H1 (cell line): Measurements from ENCODE around the gene AKAP12. TPM values are rescaled to one million over a fixed set of nuclear protein-coding genes. Genes with fewer than 3 reads are reported as not detected.

Experiments
- CTCF ChIA-PET: fragments of 300-600 bp; sonication (Branson Sonifier 250); formaldehyde crosslinking; loops from one replicate; lab custom pipeline; 2021; ENCODE audit not compliant: partially characterized antibody; lab: Charles Lee
- POLR2A ChIA-PET: fragments of 300-600 bp; sonication (Branson Sonifier 250); formaldehyde crosslinking; loops from one replicate; lab custom pipeline; 2021; ENCODE audit warnings: inconsistent platforms; ENCODE audit not compliant: partially characterized antibody; lab: Charles Lee
- DNase-seq, 2 experiments: peaks; one replicate each; pipeline versions ENCODE4 v3.0.0 to v3.0.0-alpha.2; 2010 to 2022; ENCODE audit warnings: low spot score in 2 of 2, low read depth in 1 of 2, mixed read lengths in 1 of 2
- FAIRE-seq: peaks from 2 replicates; lab custom pipeline; 2011; peaks lifted over from hg19 to GRCh38; lab: Jason Lieb, UNC
- H2AFZ ChIP-seq: 2 replicates; pipeline ENCODE4 v1.8.1; 2012; ENCODE audit warnings: low read length, inconsistent platforms
- H2AK5ac ChIP-seq: 2 replicates; pipeline ENCODE4 v1.6.1; 2013; ENCODE audit warnings: low read depth, low read length
- H2BK120ac ChIP-seq: replicated peaks from 2 replicates; pipeline ENCODE3; 2013; ENCODE audit warnings: low read depth, low read length, inconsistent platforms
- H2BK12ac ChIP-seq: 2 replicates; pipeline ENCODE4 v1.6.1; 2013; ENCODE audit warnings: low read depth, low read length
- H2BK15ac ChIP-seq: 2 replicates; pipeline ENCODE4 v1.6.1; 2013; ENCODE audit warnings: low read length
- H2BK20ac ChIP-seq: 2 replicates; pipeline ENCODE4 v1.6.1; 2013; ENCODE audit warnings: low read length
- H2BK5ac ChIP-seq: 2 replicates; pipeline ENCODE4 v1.6.1; 2013; ENCODE audit warnings: low read depth, low read length
- H3K14ac ChIP-seq: 2 replicates; pipeline ENCODE4 v1.6.1; 2013; ENCODE audit warnings: inconsistent platforms; ENCODE audit not compliant: insufficient read length
- H3K18ac ChIP-seq: 2 replicates; pipeline ENCODE4 v1.6.1; 2013; ENCODE audit warnings: low read length; ENCODE audit errors: extremely low read depth
- H3K23ac ChIP-seq: 2 replicates; pipeline ENCODE4 v1.6.1; 2013; ENCODE audit warnings: inconsistent platforms; ENCODE audit not compliant: insufficient read length
- H3K23me2 ChIP-seq: 2 replicates; pipeline ENCODE4 v1.6.1; 2013; ENCODE audit warnings: low read depth, low read length
- H3K27ac ChIP-seq: 2 replicates; pipeline ENCODE4 v1.6.1; 2011; ENCODE audit warnings: low read depth, low read length, inconsistent platforms
- H3K27me3 ChIP-seq, 4 experiments: replicated peaks in 1 of 4; 1 replicate in 1 of 4; 2 replicates in 3 of 4; pipeline versions ENCODE4 v1.6.1 to v1.8.1; 2011 to 2013; ENCODE audit warnings: low read length in 3 of 4, mild to moderate bottlenecking in 3 of 4, inconsistent platforms in 2 of 4, mixed read lengths in 2 of 4, moderate library complexity in 1 of 4; ENCODE audit not compliant: control insufficient read depth in 3 of 4, insufficient read depth in 3 of 4; ENCODE audit errors: extremely low read depth in 1 of 4
- H3K36me3 ChIP-seq, 4 experiments: 2 replicates each; pipeline versions ENCODE4 v1.6.1 to v1.8.1; 2011 to 2013; ENCODE audit warnings: mild to moderate bottlenecking in 4 of 4, low read length in 3 of 4, moderate library complexity in 2 of 4, control low read depth in 1 of 4, inconsistent platforms in 1 of 4; ENCODE audit not compliant: insufficient read depth in 4 of 4, control insufficient read depth in 2 of 4
- H3K4ac ChIP-seq: replicated peaks from 2 replicates; pipeline ENCODE3; 2013; ENCODE audit warnings: low read length, low read depth, mixed read lengths, inconsistent platforms; ENCODE audit not compliant: insufficient read length
- H3K4me1 ChIP-seq, 4 experiments: replicated peaks in 1 of 4; 1 replicate in 1 of 4; 2 replicates in 3 of 4; pipeline versions ENCODE4 v1.6.1 to v1.8.1; 2011 to 2013; ENCODE audit warnings: low read length in 3 of 4, inconsistent platforms in 2 of 4, mixed read lengths in 1 of 4; ENCODE audit not compliant: insufficient read depth in 4 of 4, control insufficient read depth in 3 of 4
- H3K4me2 ChIP-seq, 2 experiments: 2 replicates each; pipeline versions ENCODE4 v1.6.1 to v1.8.1; 2011 to 2013; ENCODE audit warnings: low read depth in 2 of 2, low read length in 2 of 2, control low read depth in 1 of 2, inconsistent platforms in 1 of 2, mild to moderate bottlenecking in 1 of 2; ENCODE audit not compliant: insufficient read depth in 1 of 2
- H3K4me3 ChIP-seq, 4 experiments: fragments of 200-600, 300-600 bp in 1 of 4; sonication (generic), shearing (Covaris generic), sonication (Bioruptor Twin) in 1 of 4; 2 replicates each; pipeline versions ENCODE4 v1.5.1 to v1.8.1; 2011 to 2016; ENCODE audit warnings: low read length in 4 of 4, low read depth in 3 of 4, control low read depth in 2 of 4, inconsistent platforms in 2 of 4, mild to moderate bottlenecking in 2 of 4, mixed read lengths in 1 of 4, moderate library complexity in 1 of 4; ENCODE audit not compliant: insufficient read depth in 2 of 4; ENCODE audit errors: extremely low read depth in 1 of 4
- H3K56ac ChIP-seq: replicated peaks from 2 replicates; pipeline ENCODE3; 2013; ENCODE audit warnings: low read depth, mild to moderate bottlenecking, mixed read lengths, low read length, inconsistent platforms; ENCODE audit not compliant: insufficient read length
- H3K79me1 ChIP-seq: 2 replicates; pipeline ENCODE4 v1.6.1; 2013; ENCODE audit warnings: low read depth, low read length, control low read depth
- H3K79me2 ChIP-seq, 2 experiments: 2 replicates each; pipeline versions ENCODE4 v1.6.1 to v1.8.1; 2012 to 2013; ENCODE audit warnings: low read length in 2 of 2, mild to moderate bottlenecking in 2 of 2, inconsistent platforms in 1 of 2; ENCODE audit not compliant: insufficient read depth in 2 of 2, control insufficient read depth in 1 of 2
- H3K9ac ChIP-seq, 4 experiments: replicated peaks in 1 of 4; 1 replicate in 1 of 4; 2 replicates in 3 of 4; pipeline versions ENCODE4 v1.6.1 to v1.8.1; 2011 to 2013; ENCODE audit warnings: low read depth in 3 of 4, low read length in 3 of 4, control low read depth in 2 of 4, mild to moderate bottlenecking in 2 of 4, moderate library complexity in 2 of 4, inconsistent platforms in 1 of 4; ENCODE audit errors: extremely low read depth in 1 of 4
- H3K9me3 ChIP-seq, 2 experiments: 2 replicates each; pipeline versions ENCODE4 v1.6.1 to v1.8.1; 2012 to 2013; ENCODE audit warnings: mild to moderate bottlenecking in 2 of 2, moderate library complexity in 2 of 2, control low read depth in 1 of 2, inconsistent platforms in 1 of 2, low read depth in 1 of 2, low read length in 1 of 2, mixed read lengths in 1 of 2; ENCODE audit not compliant: insufficient read depth in 2 of 2
- H4K20me1 ChIP-seq, 2 experiments: replicated peaks in 1 of 2; 2 replicates each; pipeline versions ENCODE3 to v1.8.1; 2011 to 2013; ENCODE audit warnings: inconsistent platforms in 2 of 2, low read length in 2 of 2, mild to moderate bottlenecking in 1 of 2; ENCODE audit not compliant: insufficient read depth in 2 of 2, control insufficient read depth in 1 of 2
- H4K5ac ChIP-seq: 2 replicates; pipeline ENCODE4 v1.6.1; 2013; ENCODE audit warnings: low read length, low read depth, mixed read lengths, inconsistent platforms; ENCODE audit not compliant: insufficient read length
- H4K8ac ChIP-seq: 2 replicates; pipeline ENCODE4 v1.8.0; 2013; ENCODE audit warnings: mild to moderate bottlenecking, moderate library complexity, low read length, inconsistent platforms; ENCODE audit not compliant: insufficient read depth; ENCODE audit errors: extremely low read depth
- H4K91ac ChIP-seq: replicated peaks from 2 replicates; pipeline ENCODE3; 2013; ENCODE audit warnings: low read length, mixed read lengths, inconsistent platforms; ENCODE audit not compliant: insufficient read length
- ASH2L ChIP-seq: fragments of 200-600, 300-600 bp; sonication (generic); IDR thresholded peaks from one replicate; pipeline ENCODE4 v1.7.1; 2017; ENCODE audit warnings: low read length
- ATF3 ChIP-seq: IDR thresholded peaks from 2 replicates; pipeline ENCODE4 v1.6.1; 2011; ENCODE audit warnings: low read depth, mild to moderate bottlenecking, low read length; ENCODE audit not compliant: insufficient read depth
- CEBPB ChIP-seq: IDR thresholded peaks from 2 replicates; pipeline ENCODE4 v1.6.1; 2012; ENCODE audit warnings: low read depth, low read length
- MAX ChIP-seq: IDR thresholded peaks from 2 replicates; pipeline ENCODE4 v1.6.1; 2012; ENCODE audit warnings: inconsistent platforms
- SIX5 ChIP-seq: IDR thresholded peaks from 2 replicates; pipeline ENCODE4 v1.6.1; 2011; ENCODE audit warnings: mild to moderate bottlenecking, low read depth, low read length
- WGBS, 2 experiments: shearing (Covaris generic) in 1 of 2; methylation state at CpG; one replicate each; pipeline versions ENCODE4 v1.1.6 to v1.1.7; 2013 to 2015; ENCODE audit warnings: low lambda C conversion rate in 2 of 2, mixed read lengths in 2 of 2, inconsistent platforms in 1 of 2, low coverage in 1 of 2, missing lambda C conversion rate in 1 of 2; ENCODE audit not compliant: insufficient replicate concordance in 2 of 2, insufficient coverage in 1 of 2, insufficient read length in 1 of 2; ENCODE audit errors: extremely low coverage in 1 of 2, missing lambda C conversion rate in 1 of 2; 5-methylcytosine and 5-hydroxymethylcytosine counted together
- polyA plus RNA-seq, 7 experiments: library from polyadenylated mRNA; depleted of rRNA in 3 of 7; stranded (reverse) in 5 of 7; unstranded in 2 of 7; fragments of >200 nt in 5 of 7; fragments of 200-250 nt in 2 of 7; gene quantifications; 1 replicate in 5 of 7; 2 replicates in 1 of 7; 4 replicates in 1 of 7; pipeline versions ENCODE4 v1.2.1 to v1.2.3, GENCODE V29; 2011 to 2013; ENCODE audit warnings: missing spikeins in 2 of 7, mixed read lengths in 2 of 7
- total RNA-seq: library from RNA; stranded (reverse); fragmentation: NEBNext Ultra II Directional; extraction: Animal tissue kit (Norgen Biotek cat#: 25700); gene quantifications from 2 replicates; pipeline ENCODE4 v1.2.1, GENCODE V29; 2021

Gene AKAP12
- total and polyA plus RNA-seq, 2 of the 8 experiments (the other 6 are each of a cell fraction or from before 2014, with no cell fraction given): 14.6 to 79.2 TPM

GRCh38 chr6:151374036-151374683 is 134.4 kb downstream of the AKAP12 start:
- CTCF ChIA-PET: interaction anchor here (0.9 to 1.8 kb wide), 3 partner anchors 40 to 360 kb away, joined by 3 to 4 read pairs (median 3); no protein-coding TSS in a partner anchor
- Histone ChIP-seq H3K27me3 (no peaks in the 10 kb centered on the region), H3K4ac (no peak overlapping the region), H3K4me1 (peaks cover 0 to 9% (median 4%) of the 10 kb centered on the region in 4 experiments; a peak in 3 of 7 replicates), H3K79me2 (peaks cover 4 to 52% of the 10 kb centered on the region in 2 experiments; a peak in 3 of 4 replicates), H2AK5ac (no peak overlapping the region), H3K9ac (no peak overlapping the region), H3K18ac (no peak overlapping the region), H2BK15ac (no peak overlapping the region), H3K14ac (no peak overlapping the region), H2AFZ (no peak overlapping the region), H3K9me3 (no peaks in the 10 kb centered on the region), H4K20me1 (peaks cover 0 to 3% of the 10 kb centered on the region in 2 experiments), H3K79me1 (peaks cover 6% of the 10 kb centered on the region; the same call in 1 of the 2 replicates), H3K27ac (no peak overlapping the region), H2BK5ac (peak overlapping the region; percentile 6; the same call in 1 of the 2 replicates), H4K8ac (no peak overlapping the region; the same call in 1 of the 2 replicates), H3K23ac (no peak overlapping the region), H4K91ac (no peak overlapping the region), H2BK20ac (no peak overlapping the region), H3K4me3 (no peak overlapping the region), H3K23me2 (no peaks in the 10 kb centered on the region), H3K36me3 (peaks cover 0 to 16% (median 0%) of the 10 kb centered on the region in 4 experiments; a peak in 4 of 8 replicates), H2BK12ac (no peak overlapping the region), H3K56ac (no peak overlapping the region), H3K4me2 (peak overlapping the region; percentile 11 to 20; a peak in 2 of 4 replicates), H2BK120ac (no peak overlapping the region), H4K5ac (no peak overlapping the region)
- POLR2A ChIA-PET: interaction anchor here (1.2 to 3.4 kb wide), 3 partner anchors 10 to 133 kb away, joined by 3 to 16 read pairs (median 6); no protein-coding TSS in a partner anchor
- FAIRE-seq (no peak), DNase-seq (peak in 1 of 2 experiments; percentile 45)
- TF ChIP-seq ATF3: 0 out of 2 replicates have a peak, but pooled peaks have one; percentile 6
- TF ChIP-seq SIX5: no peak
- TF ChIP-seq MAX: no peak
- peak; percentile 41; the same call in 1 of the 2 replicates for TF ChIP-seq CEBPB
- TF ChIP-seq ASH2L: no peak
- WGBS, 2 experiments: 61% methylated on average over 5 of the region's 5 CpGs; no CpG with 5 or more reads in 1 of the 2 experiments
